Vagina (tissue), 2 donors: ENCODE data around the gene GTPBP1. TPM values are rescaled to one million over a fixed set of nuclear protein-coding genes. Genes with fewer than 3 reads are reported as not detected.

Experiments
- DNase-seq, 2 donors: peaks; one replicate each; pipeline ENCODE4 v3.0.0-alpha.2; 2017; ENCODE audit errors: extremely low spot score in 2 of 2
- H3K27ac ChIP-seq: fragments of 200-600 bp; sonication (generic); one replicate; pipeline ENCODE4 v1.5.1; 2019
- H3K27me3 ChIP-seq: fragments of 200-600 bp; sonication (generic); one replicate; pipeline ENCODE4 v1.5.1; 2019
- H3K36me3 ChIP-seq, 2 donors: fragments of 200-600 bp; sonication (generic); one replicate each; pipeline ENCODE4 v1.5.1; 2017 to 2019
- H3K4me1 ChIP-seq: fragments of 200-600 bp; sonication (generic); one replicate; pipeline ENCODE4 v1.5.1; 2019
- H3K4me3 ChIP-seq, 2 donors: fragments of 200-600 bp; sonication (generic); 1 replicate in 1 of 2; 2 replicates in 1 of 2; pipeline ENCODE4 v1.5.1; 2016 to 2019
- H3K9me3 ChIP-seq: fragments of 200-600 bp; sonication (generic); one replicate; pipeline ENCODE4 v1.5.1; 2019
- POLR2A ChIP-seq, 2 donors: fragments of 450-650 bp; IDR thresholded peaks; one replicate each; pipeline ENCODE4 v1.6.1; 2017; ENCODE audit warnings: antibody characterized with exemption in 2 of 2, mild to moderate bottlenecking in 2 of 2, moderate library complexity in 2 of 2
- POLR2AphosphoS5 ChIP-seq, 2 donors: sonication (generic); formaldehyde crosslinking; IDR thresholded peaks; one replicate each; pipeline ENCODE4 v1.9.0; 2017; ENCODE audit warnings: antibody characterized with exemption in 2 of 2, mild to moderate bottlenecking in 2 of 2, low read depth in 1 of 2; ENCODE audit not compliant: insufficient read depth in 1 of 2
- intact Hi-C: fragments of 100-400 bp; cut with DNase I; formaldehyde crosslinking; loops from one replicate; pipeline ENCODE4 v1.15.1; 2023
- total RNA-seq: library from RNA; depleted of rRNA; stranded (reverse); fragments of >200 nt; gene quantifications from one replicate; pipeline ENCODE4 v1.2.3, GENCODE V29; 2016
- TF ChIP-seq, protein P1 (sequence below), 3 experiments: fragments of 450-650 bp in 2 of 3; fragments of 200-600 bp in 1 of 3; sonication (generic) in 1 of 3; IDR thresholded peaks; one replicate each; pipeline ENCODE4 v1.5.1; 2017 to 2019; ENCODE audit warnings: antibody characterized with exemption in 3 of 3, mild to moderate bottlenecking in 2 of 3, moderate library complexity in 2 of 3

The GTPBP1 gene
- total RNA-seq, 1 donor from 2014 or later = 69.5 TPM

DNA sequence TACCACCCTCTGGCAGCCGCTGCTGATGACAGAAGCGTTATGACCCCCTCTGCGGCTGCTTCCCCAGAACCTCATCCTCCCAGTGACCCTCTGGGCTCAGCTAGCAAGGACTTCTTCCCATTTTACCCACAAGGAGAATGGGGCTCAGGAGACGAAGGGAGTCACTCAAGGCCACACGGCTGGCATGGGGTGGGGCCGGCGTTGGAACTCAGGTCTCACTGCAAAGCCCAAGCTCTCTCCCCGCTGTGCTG is 66.8 kb downstream of the GTPBP1 start:
- no peak for DNase-seq
- no peak overlapping the region for H3K4me3 ChIP-seq
- TF ChIP-seq, protein P1, sequence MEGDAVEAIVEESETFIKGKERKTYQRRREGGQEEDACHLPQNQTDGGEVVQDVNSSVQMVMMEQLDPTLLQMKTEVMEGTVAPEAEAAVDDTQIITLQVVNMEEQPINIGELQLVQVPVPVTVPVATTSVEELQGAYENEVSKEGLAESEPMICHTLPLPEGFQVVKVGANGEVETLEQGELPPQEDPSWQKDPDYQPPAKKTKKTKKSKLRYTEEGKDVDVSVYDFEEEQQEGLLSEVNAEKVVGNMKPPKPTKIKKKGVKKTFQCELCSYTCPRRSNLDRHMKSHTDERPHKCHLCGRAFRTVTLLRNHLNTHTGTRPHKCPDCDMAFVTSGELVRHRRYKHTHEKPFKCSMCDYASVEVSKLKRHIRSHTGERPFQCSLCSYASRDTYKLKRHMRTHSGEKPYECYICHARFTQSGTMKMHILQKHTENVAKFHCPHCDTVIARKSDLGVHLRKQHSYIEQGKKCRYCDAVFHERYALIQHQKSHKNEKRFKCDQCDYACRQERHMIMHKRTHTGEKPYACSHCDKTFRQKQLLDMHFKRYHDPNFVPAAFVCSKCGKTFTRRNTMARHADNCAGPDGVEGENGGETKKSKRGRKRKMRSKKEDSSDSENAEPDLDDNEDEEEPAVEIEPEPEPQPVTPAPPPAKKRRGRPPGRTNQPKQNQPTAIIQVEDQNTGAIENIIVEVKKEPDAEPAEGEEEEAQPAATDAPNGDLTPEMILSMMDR (IDR thresholded peaks at IDR 0.05) = no peak
- TF ChIP-seq POLR2AphosphoS5 (IDR thresholded peaks at IDR 0.05; ENCODE audit: insufficient read depth in 1 of 2, low read depth in 1 of 2) = no peak
- H3K9me3 ChIP-seq = no peaks in the 10 kb centered on the region
- no peaks in the 10 kb centered on the region for H3K27me3 ChIP-seq
- H3K36me3 ChIP-seq = no peaks in the 10 kb centered on the region
- intact Hi-C loops = no loop called here
- H3K4me1 ChIP-seq = peaks cover 13% of the 10 kb centered on the region
- no peak overlapping the region for H3K27ac ChIP-seq

DNA sequence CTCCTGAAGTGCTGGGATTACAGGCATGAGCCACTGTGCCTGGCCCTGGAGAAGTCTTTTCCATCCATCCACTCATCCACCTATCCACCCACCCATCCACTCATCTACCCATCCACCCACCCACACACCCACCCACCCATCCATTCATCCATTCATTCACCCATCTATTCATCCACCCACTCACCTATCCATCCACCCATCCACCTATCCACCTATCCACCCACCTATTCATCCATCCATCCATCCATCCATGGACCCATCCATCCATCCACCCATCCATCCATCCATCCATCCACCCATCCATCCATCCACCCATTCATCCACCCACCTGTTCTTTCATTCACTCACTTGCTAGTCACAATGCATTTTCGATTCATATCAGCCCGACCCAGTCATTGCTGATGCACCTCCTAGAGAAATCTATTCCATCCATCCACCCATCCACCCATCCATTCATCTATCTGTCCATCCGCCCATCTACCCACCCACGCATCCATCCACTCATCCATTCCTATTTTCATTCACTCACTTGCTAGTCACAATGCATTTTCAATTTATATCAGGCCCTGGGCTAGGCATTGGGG is 67.7 kb downstream of the GTPBP1 start:
- intact Hi-C loops = no loop called here
- no peak for TF ChIP-seq POLR2AphosphoS5 (IDR thresholded peaks at IDR 0.05; ENCODE audit: insufficient read depth in 1 of 2, low read depth in 1 of 2)
- TF ChIP-seq POLR2A (IDR thresholded peaks at IDR 0.05) = no peak
- TF ChIP-seq, protein P1 (IDR thresholded peaks at IDR 0.05) = no peak
- peaks cover 13% of the 10 kb centered on the region for H3K4me1 ChIP-seq

DNA sequence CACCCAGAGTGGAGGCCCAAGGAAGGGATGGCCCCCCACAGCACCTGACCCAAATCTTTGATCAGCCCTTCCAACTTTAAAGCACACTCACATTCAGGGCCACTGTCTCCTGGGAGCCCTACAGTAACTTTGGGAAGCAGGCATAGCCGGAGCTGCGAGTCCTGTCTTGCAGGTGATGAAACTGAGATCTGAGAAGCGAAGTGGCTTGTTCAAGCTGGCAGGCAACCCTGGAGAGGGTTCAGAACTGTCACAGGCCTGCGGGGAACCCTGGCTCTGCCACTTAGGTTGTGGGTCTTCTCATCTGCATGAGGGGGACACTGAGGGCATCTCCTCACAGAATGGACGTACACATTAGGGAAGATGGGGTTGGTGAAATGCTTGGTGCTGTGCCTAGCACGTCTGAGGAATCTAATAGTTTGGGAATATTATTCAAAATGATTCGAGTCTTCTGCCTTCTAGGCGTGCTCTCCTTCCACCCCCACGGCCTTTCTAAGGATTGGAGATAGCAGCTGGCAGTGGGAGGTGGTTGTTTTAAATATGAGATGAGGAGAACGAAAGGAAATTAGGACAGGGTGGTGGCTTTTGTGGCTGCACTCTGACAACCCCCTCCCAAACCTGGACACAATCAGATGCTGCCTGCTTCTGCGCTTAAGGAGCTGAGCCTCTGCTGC is 68.9 kb downstream of the GTPBP1 start:
- Histone ChIP-seq H3K36me3 (peaks cover 0 to under 1% of the 10 kb centered on the region in 2 donors), H3K4me3 (no peak overlapping the region), H3K4me1 (peaks cover 13% of the 10 kb centered on the region), H3K27me3 (no peaks in the 10 kb centered on the region), H3K27ac (no peak overlapping the region), H3K9me3 (no peaks in the 10 kb centered on the region)
- DNase-seq = no peak
- intact Hi-C loops = no loop called here
- no peak for TF ChIP-seq POLR2A (IDR thresholded peaks at IDR 0.05)
- TF ChIP-seq POLR2AphosphoS5 (IDR thresholded peaks at IDR 0.05; ENCODE audit: insufficient read depth in 1 of 2, low read depth in 1 of 2) = no peak
- TF ChIP-seq, protein P1 (IDR thresholded peaks at IDR 0.05) = no peak

More for the DNA sequence above, 67.7 kb downstream of the GTPBP1 start:
- Histone ChIP-seq H3K27me3 (no peaks in the 10 kb centered on the region), H3K4me3 (no peak overlapping the region), H3K27ac (no peak overlapping the region), H3K36me3 (no peaks in the 10 kb centered on the region), H3K9me3 (no peaks in the 10 kb centered on the region)
- no peak for DNase-seq

DNA sequence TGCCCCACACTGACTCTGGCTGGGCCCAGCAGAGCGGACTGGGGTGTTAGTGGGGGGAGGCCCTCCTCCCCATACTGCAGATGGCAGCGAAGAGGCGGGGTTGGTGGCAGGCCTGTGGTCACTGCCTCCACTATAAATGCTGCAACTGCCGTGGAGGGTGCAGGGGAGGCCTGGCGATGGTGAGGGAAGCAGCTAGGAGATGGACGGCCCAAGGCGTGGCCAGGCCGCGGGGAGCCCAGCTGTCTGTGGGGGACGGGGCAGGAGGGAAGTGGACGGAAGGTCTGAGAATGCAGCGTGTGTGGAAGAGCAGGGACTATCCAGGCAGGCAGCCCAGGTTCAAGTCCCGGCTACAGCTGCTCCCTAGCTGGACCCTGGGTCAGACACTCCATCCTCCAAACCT is 69.9 kb downstream of the GTPBP1 start:
- no peak for DNase-seq
- intact Hi-C loops = no loop called here
- Histone ChIP-seq H3K4me3 (no peak overlapping the region), H3K4me1 (peaks cover 13% of the 10 kb centered on the region), H3K36me3 (peaks cover 0 to 11% of the 10 kb centered on the region in 2 donors), H3K27ac (no peak overlapping the region), H3K9me3 (no peaks in the 10 kb centered on the region), H3K27me3 (no peaks in the 10 kb centered on the region)
- TF ChIP-seq POLR2AphosphoS5 (IDR thresholded peaks at IDR 0.05; ENCODE audit: insufficient read depth in 1 of 2, low read depth in 1 of 2) (no peak), POLR2A (IDR thresholded peaks at IDR 0.05) (no peak)
- TF ChIP-seq, protein P1 (IDR thresholded peaks at IDR 0.05) = no peak

DNA sequence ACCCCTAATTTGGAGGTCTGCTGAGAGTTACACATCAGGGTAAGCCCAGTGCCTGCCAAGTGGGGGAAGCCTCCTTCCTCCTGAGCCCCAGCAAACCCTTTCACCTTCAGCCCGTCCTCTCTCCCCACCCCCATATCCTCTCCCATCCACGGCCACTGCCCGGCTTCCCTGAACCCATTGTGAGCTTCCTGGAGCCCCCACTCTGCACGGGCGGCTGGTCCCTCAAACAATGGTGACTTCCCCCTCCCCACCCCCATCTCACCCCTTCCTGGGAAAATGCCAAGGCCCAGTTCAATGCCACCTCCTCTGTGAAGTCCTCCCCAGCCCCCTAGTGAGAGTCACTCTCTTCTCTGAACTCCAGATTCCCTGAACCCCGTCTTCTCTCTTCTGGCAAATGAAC is 70.3 kb downstream of the GTPBP1 start:
- intact Hi-C loops = no loop called here
- H3K9me3 ChIP-seq = no peaks in the 10 kb centered on the region
- DNase-seq = no peak
- peaks cover 13% of the 10 kb centered on the region for H3K4me1 ChIP-seq
- H3K27me3 ChIP-seq = no peaks in the 10 kb centered on the region
- no peak overlapping the region for H3K4me3 ChIP-seq
- peaks cover 0 to 15% of the 10 kb centered on the region in 2 donors for H3K36me3 ChIP-seq
- H3K27ac ChIP-seq = no peak overlapping the region
- TF ChIP-seq, protein P1 (IDR thresholded peaks at IDR 0.05) = no peak
- TF ChIP-seq POLR2AphosphoS5 (IDR thresholded peaks at IDR 0.05; ENCODE audit: insufficient read depth in 1 of 2, low read depth in 1 of 2) (no peak), POLR2A (IDR thresholded peaks at IDR 0.05) (no peak)
